ENCODE measurements around the gene CST2.
"Not testable (repeated sequence)": the region's sequence is repeated elsewhere in the genome, so short reads cannot be mapped to it uniquely, and the experiment has no call there.

CST2 gene

DNA sequence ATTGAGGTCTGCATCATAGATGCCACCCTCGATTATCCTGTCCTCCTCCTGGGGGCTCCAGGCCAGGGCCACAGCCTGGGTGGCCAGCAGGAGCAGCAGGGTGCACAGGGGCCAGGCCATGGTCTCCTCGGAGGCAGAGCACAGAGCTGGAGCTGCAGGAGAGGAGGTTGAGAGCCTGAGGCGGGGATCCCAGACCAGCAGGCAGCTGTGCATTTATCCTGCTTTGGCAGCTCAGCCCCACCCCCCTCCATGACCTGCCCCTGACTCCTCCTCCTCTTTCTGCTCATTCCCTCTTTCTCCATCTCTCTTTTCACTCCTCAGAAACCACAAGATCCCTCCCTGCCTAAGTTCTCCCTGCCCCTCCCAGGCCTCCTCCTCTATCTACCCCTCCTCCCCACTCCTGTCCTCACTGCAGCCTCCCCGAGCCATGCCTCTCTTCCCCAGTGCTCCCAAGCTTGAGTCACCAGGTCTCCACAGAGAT, at the start of gene CST2:
Gene CST2 (minus strand): TSS at position 189 of the 481 bp plus-strand sequence. CDS start 69 bp downstream, at position 120.
- no peak for DNase-seq

DNA sequence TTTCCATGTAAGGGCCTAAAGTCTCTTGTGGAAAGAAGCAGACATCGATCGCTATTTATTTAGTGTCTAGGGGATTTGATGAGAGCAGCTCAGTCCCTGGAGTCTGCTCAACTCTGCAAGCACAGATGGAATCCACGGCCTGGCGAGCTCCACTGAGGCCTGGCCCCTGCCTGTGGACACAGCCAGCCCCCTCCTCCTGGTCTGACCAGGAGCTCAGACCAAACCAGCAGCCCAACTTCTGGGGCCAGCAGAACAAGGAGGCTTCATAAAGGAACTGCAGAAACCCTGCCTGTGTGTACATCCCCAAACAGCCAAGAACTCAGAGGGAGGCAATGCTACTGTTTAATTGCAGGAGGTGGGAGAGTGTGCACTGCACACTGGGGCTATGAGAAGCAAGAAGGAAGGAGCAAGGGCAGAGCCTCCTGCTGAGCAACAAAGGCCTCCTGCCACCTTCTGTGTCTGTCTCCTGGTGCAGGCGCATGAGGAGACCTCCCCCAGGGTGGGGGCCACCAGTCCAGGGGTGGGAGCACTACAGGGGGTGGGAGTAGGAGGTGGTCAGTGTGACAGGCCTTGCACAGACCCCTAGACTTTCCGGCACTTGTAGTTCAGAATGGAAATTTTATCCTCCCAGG, 49.2 kb upstream of the CST2 start:
- no peak for DNase-seq

DNA sequence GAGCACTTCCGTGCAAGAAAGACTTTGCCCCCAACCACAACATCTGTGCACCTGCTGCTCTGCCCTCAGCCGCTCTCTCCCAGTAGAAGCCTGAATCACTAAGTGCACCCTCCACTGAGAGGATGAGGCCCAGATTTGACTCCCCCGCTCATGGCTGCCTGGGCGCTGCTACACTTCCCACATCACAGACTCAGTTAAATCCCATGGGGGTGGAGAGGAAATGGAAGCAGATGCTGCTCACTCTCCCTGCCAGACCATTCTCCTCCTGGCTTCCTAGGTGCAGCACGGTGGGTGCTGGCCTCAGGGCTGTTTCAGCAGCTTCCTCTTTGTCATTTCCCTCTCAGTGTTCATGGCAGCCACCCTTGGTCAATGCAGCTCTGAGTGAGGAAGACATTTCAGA, 48.2 kb upstream of the CST2 start:
- no peak for DNase-seq

DNA sequence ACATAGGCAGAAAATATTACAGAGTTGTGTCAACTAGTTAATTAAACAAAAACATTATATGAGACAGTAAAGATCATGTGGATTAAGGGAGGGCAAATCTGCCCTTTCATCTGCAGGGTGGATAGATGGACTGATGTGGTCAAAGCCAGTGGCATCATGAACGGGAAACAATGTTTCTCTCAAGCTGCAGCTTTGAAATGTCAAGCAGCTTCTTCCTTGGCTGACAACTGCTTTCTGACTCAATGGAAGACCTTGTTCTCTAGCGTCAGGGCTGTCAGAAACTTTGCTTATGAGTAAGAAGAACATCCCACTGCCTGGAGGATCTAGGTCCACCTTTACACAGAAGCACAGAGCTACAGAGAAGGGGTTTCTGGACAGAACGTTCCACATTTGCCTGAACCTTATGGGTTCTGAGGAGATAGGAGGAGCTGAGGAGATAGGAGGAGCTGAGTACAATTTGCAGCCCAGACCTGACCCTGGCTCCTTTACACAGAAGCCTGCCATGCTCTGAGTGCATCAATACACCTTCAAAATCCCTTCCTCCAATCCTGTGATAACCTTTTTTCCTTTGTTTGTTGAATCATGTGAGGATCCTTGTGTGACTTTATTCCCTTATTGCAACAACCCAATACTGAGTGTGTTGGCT, 47.0 kb upstream of the CST2 start:
- DNase-seq: no peak

DNA sequence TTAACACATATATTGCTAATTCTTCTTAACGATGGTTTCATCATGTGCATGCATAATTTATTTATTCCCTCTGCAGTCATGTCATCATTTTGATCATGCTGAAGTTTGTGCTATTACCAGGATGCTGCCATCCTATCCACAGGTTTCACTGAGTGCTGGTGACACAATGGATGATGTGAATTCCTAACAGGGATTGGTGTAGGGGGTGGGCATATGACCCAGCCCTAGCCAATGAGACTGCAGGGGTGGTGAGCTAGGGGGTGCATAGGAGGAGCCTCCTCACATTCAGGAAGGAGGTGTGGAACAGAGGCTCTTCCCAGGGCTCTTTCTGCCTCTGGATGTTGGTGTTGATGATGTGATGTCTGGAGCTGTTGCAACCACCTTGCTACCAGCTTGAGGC, 45.5 kb upstream of the CST2 start:
- DNase-seq: no peak

DNA sequence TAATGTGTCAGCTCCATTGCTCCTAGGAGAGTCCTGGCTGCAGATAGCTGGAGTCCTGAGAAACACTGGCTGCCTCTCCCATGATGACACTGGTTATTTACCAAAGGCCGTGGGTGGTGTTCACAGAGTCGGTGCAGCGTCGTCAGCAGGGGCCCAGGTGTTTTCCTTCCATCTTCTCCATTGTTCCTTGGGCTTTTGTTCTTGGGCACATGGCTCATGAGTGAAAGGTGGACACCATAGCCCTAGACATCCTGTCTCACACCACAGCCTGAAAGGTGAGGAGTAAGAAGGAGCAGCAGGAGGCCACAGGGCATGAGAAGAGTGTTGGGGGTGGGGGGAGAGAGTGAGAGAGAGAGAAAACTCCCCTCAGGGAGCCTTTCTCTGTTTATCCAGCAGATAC, 43.9 kb upstream of the CST2 start:
- DNase-seq: no peak

GRCh38 chr20:23869520-23869919, 43.0 kb upstream of the CST2 start:
- no peak for DNase-seq

DNA sequence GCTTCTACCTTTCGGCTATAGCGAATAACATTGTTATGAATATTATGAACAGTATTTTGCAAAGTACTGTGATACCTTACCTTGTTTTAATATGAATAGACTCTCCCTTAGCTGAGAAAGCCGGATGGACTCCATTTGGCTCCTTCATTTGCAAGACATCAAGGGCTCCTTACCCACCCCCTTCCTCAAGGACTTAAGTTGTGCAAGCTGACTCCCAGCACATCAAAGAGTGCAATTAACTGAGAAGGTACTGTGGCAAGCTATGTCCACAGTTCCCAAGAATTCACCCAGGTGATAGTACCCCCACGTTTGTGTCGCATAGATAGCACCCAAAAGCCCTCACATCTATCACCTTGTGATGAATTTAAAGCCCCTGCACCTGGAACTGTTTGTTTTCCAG, 41.8 kb upstream of the CST2 start:
- DNase-seq: no peak

DNA sequence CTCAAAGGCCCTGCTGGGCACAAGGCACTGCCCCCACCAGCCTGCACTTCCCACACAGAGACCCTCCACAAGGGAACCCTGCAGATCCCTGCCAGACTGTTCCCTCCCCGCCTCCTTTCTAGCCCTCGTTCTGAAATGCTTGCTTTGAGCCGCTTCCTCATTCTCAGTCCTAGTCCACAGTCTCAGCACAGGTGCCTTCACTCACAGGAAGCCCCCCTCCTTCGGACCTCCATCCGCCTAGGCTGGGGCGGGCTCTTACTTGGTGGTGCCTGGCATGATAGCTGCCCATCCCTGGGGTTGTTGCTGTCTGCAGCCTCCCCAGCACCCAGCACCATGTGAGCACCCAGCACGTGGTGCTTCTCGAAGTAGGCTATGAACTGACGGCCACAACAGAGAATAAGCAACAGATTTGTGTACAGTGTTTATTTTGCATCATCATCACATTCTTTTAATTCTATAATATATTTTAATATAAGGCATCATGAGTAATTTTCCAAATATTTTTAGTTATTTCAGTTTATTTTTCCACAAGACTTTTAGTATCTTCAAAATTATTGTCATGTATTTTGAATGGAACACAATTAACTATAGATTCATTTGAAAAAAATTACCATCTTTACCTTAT, 40.7 kb upstream of the CST2 start:
- DNase-seq: no peak

DNA sequence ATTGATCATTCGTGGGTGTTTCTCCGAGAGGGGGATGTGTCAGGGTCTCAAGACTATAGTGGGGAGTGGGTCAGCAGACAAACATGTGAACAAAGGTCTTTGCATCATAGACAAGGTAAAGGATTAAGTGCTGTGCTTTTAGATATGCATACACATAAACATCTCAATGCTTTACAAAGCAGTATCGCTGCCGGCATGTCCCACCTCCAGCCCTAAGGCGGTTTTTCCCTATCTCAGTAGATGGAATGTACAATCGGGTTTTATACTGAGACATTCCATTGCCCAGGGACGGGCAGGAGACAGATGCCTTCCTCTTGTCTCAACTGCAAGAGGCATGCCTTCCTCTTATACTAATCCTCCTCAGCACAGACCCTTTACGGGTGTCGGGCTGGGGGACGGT, 34.2 kb upstream of the CST2 start:
- DNase-seq: not testable (repeated sequence)

- no peak for DNase-seq
These were observed 31.6 kb upstream of the CST2 start for GRCh38 chr20:23857962-23858595.

DNA sequence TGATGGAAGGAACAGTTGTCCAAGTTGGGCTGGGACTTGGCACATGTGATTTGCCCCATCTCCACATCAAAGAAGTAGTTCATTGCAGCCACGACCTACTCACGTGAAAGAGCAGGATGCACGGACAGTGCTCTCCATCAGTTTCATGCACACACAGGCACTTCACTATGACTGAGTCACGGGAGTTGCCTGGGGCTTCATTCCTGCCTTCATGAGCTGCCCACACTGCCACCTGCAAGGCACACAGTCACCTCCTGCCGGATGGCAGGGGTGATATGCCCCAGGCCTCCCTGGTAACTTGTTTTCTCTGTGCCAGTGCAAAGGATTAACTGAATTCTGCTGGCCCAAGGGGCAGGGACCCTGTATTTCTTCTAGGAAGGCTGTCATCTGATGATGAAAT, 30.2 kb upstream of the CST2 start:
- no peak for DNase-seq

GRCh38 chr20:23856226-23856625, 29.7 kb upstream of the CST2 start:
- no peak for DNase-seq

GRCh38 chr20:23841693-23842092, 15.2 kb upstream of the CST2 start:
- DNase-seq: no peak

- DNase-seq: no peak
These were observed 9.2 kb upstream of the CST2 start for GRCh38 chr20:23835716-23836115.

DNA sequence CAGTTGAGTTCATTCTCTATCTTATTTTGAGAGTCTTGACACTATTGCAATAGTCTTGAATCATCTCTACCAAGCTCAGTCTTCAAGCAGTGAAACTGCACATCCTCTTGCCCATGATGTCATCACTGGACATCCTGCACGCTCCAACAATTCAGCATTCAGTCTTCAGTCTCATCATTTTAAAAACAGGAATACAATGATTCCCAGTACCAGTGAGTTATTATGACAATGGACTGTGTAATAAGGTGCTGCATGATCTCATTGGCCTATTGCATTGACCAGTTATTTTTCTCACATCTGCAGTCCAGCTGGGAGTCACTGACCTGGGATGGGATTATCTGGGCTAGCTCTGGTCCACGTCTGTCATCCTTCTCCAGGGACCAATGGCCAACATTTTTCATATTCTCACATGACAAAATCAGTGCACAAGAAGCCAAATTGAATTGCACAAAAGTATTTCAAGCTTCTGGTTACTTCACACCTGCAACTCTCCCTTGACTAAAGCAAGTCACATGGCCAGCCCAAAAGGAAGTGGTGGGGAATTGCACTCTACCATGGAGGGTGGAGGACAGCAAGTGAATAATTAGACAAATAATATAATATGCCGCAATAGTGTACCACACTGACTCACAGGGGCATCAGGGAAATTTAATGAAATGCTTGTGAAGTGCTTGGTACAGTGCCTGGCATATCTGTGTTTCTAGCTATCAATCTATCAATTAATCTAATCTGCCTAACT, 6.4 kb upstream of the CST2 start:
- no peak for DNase-seq

DNA sequence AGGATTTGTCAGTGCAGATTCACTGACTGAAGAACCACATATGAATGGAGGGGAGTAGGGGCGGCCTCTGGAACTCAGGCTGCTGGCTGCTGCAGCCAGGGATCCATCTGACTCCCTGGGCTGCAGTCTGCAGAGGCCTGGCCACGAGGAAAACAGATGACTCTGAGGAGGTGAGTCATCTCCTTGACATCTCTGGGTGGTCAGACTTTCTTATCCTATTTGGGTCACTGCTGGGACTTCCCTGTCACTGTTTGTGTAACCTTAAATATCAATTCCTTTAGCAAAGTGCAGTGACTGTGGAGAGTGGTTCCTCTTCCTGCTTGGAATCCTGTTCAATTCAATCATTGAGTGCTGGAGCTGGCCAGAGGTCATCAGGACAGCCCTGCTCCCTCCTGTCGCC, 5.4 kb upstream of the CST2 start:
- not testable (repeated sequence) for DNase-seq

DNA sequence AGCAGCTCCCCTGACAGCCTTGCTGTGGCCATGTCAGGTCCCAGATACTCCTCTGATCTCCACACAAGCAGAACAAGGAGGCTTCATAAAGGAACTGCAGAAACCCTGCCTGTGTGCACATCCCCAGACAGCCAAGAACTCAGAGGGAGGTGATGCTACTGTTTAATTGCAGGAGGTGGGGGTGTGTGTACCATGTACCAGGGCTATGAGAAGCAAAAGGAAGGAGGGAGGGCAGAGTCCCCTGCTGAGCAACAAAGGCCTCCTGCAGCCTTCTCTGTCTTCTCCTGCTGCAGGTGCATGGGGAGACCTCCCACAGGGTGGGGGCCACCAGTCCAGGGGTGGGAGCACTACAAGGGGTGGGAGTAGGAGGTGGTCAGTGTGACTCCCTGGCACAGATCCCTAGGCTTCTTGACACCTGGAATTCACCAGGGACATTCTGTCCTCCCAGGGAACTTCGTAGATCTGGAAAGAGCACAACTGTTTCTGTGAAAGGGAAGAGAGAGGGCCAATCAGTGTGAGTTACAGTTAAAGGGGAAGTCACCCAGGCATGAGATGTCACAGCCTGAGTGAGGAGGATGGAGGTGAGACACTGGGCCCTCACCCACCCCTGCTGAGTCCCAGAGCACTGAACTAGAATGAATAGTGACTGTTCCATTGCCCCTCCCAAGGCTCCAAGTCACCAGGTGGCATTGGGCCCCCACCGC, 2.8 kb downstream of the CST2 start:
- no peak for DNase-seq

GRCh38 chr20:23823111-23823510, 3.4 kb downstream of the CST2 start:
- no peak for DNase-seq

GRCh38 chr20:23820493-23820892, 6.0 kb downstream of the CST2 start:
- DNase-seq: no peak

- not testable (repeated sequence) for DNase-seq
These were observed 15.0 kb downstream of the CST2 start for GRCh38 chr20:23811559-23811958.

- DNase-seq: not testable (repeated sequence)
These were observed 16.2 kb downstream of the CST2 start for GRCh38 chr20:23810349-23810748.

Measured in NCI-H2081 (cell line).